ENCODE data around the gene FUT8.

The FUT8 gene

DNA sequence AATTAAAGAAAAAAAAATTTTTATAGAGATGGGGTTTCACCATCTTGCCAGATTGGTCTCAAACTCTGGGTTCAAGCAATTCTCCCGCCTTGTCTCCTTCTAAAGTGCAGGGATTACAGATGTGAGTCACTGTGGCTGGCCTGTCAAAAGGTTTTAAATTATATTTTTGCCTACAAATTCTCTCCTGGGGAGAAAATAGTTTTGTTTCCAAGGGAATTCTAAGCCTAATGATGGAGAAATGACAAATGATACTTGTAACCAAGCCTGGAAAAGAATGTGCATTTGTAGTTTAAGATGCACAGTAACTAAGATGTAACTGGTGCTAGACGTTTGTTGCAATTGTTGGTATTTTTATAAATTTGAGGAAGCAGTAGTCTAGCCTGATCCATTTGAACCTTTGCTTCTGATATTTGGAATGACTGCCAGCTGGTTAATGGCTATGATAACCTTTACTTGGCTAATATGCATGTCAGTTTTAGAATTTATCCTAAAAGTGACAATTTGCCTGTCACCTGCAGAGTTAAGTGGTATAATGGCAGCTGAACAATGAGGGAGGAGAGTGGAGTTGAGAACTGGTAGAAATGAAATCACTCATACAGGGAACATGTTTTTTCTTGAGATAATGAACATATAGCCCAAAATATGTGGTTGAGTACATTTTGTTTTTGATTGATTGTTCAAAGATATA, 148.0 kb downstream of the FUT8 start:
- no peak for DNase-seq

DNA sequence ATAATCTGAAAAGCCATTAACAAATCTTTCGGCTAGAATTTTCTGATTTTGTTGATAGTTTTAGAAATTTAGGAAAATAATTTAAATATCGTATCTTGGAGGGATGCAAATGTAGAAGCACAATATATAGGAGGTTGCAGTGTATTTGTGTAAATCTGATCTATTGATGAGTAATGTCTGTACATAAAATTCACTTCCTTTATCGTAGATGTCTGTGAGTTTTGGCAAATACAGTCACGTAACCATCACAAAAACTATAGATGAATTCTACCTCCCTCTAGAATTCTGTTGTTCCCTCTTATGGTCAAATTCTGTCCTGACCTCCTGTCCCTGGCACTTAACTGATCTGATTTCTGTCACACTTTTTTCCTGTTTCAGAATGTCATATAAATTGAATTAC, 151.8 kb downstream of the FUT8 start:
- DNase-seq, result no peak

DNA sequence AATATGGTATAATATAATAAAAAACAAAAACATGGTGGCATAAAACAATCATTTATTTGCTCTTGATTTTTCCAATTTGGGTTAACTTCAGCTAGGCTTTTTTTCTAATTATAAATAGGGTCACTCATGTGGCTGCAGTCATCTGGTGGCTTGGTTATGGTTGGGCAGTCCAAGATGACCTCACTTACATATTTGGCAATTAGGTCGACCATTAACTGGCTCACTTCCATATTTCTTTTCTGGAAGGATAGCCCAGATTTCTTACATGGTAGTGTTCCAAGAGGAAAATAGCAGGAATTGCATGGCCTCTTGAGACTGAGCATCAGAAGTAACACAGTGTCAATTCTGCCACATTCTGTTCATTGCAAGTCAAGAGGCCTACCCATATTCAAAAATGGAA, 153.4 kb downstream of the FUT8 start:
- DNase-seq, result no peak

DNA sequence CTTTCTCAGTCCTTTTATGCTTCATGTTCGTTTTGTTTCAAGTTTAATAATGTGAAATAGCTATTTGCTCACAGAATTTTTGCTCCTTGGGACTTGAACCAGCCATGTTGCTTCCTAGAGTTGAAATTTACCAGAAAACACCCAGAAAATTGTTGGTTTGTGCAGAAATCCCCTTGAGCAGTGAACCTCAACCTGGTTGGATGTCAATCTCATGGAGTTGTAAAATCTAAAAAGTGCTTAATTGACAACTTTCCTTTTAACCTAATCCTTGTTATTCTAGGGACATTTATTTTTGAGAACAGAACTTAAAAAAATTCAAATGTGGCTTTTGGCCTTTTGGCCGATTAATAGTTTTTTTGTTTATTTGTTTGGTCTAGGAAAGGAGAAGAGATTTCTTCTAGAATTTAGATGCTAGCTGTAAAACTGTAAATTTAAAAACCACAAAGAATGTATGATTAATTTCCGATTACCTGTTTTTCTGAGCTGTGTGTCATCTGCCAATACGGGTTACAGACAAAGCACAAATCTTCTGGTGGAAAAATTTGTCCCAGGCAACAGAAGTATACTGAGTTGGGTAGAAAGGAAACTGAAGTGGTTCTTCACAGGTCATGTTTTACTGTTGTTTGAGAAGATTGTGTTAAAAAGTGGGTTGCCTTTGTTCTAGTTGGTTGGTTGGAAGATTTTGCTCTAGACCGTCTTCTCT, 154.4 kb downstream of the FUT8 start:
- no peak for DNase-seq

DNA sequence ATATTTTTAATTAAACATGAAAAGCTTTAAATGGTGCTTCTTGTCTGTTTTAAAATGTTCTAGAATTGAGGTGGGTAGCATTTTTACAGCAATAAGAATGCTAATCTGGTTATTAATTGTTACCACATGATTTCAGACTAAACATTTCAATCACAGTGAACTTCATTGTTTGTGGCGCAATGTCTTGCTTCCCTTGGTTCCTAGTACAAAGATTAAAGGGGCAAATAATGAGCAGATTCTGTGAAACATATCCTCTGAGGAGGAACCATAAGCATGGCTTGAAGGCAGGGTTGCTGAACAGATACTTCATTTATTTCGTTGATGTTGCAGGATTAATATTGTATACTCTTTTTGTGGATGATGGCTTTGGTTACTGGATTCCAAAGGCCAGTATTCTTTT, 162.1 kb downstream of the FUT8 start:
- no peak for DNase-seq

DNA sequence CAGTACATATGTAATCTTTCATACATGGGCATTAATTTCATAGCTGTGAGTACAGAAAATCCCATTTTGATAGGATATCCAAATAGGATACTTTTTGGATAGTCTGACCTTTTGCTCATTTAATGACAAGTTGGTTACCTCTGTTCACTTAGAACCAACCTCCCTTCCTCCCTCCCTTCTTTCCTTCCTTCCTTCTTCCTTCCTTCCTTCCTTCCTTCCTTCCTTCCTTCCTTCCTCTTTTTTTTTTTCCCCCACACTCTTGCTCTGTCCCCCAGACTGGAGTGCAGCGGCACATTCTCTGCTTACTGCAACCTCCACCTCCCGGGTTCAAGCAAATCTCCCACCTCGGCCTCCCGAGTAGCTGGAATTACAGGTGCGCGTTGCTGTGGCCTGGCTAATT, 162.9 kb downstream of the FUT8 start:
- no peak for DNase-seq

DNA sequence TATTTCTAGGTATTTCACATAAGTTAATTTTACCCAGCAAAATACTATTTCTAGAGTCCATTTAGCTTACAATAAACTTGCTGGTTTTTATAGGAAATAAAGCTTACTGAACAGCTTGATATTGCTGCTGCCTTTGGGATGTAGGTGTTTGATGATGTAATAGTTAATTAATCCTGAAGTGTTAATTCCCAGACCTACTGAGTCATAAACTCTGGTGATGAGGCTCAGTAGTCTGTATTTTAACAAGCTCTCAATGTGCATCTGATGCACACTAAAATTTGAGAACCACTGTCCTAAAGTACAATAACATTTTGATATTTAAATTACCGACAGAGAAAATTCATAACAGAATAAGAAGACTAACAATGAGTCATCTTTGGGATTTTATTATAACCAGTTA, 168.4 kb downstream of the FUT8 start:
- no peak for DNase-seq

DNA sequence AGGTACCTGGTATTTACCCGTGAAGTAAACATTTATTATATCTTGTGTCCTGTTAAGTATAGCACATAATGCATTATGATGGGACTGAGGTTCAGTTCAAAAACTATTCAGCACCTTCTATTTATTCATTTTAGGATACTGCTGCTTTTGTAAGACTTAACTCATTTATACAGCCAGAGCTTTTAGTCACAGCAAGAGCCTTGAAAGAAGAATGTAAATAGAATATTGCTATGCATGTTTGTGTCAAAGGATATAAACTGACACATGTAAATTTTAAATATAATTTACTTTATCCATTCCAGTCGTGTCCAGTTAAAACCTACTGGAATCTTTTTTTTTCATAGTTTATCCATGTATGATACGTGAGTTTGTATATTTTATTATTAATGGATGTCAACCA, 168.8 kb downstream of the FUT8 start:
- DNase-seq, result no peak

DNA sequence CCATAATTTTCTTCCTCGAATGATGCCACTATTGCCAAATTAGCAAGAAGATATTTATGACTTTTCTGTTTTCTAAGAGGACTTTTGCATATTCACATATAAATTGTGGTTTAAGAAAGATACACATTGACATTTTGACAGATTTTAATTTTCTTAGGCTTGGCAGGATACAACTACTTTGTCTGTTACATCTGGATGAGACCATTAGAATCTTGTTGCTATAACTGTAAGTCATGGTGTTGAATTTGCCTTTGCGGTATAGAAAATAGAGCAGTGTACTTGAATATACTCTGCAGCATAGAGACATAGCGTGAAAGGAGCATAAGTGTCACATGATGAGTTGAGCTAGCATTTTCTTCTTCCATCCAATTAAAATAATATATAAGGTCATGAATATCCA, 169.3 kb downstream of the FUT8 start:
- no peak for DNase-seq

DNA sequence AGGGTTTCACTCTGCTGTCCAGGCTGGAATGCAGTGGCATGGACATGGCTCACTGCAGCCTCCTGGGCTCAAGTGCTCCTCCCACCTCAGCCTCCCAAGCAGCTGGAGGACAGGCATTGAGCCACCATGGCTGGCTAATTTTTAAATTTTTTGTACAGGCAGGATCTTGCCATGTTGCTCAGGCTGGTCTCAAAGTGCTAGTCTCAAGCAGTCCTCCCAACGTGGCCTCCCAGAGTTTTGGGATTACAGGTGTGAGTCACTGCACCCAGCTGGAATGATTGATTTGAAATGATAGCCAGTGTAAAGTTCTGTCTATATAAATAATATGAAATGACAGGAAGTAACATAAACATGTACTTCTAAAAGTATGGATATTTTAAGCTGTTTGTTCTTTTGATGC, 172.7 kb downstream of the FUT8 start:
- DNase-seq, result no peak

DNA sequence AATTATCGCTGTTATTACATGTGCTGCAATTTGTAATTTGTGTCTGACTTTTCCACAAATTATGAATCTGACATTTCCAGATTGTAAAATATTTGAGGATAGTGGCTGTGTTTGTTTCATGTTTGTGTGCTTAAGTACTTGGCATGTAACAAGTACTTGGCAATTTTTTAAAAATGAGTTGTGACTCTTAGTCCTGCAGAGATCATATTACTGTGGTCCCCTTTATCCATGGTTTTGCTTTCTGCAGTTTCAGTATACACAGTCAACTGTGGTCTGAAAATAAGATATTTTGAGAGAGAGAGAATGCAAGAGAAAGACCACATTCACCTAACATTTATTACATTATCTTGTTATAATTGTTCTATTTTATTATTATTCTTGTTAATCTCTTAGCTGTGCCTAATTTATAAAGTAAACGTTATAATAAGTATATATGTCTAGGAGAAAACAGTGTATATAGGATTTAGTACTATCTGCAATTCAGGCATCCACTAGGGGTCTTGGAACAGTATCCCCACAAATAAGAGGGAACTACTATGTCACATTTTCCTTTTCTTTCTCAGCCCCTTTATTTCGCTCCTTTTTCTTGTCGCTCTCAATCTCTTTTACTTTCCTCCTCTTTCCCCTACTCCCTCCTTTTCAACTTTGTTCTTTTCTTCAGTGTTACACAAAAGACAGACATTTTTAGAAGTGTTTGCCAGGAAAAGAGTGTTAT, 176.1 kb downstream of the FUT8 start:
- no peak for DNase-seq

DNA sequence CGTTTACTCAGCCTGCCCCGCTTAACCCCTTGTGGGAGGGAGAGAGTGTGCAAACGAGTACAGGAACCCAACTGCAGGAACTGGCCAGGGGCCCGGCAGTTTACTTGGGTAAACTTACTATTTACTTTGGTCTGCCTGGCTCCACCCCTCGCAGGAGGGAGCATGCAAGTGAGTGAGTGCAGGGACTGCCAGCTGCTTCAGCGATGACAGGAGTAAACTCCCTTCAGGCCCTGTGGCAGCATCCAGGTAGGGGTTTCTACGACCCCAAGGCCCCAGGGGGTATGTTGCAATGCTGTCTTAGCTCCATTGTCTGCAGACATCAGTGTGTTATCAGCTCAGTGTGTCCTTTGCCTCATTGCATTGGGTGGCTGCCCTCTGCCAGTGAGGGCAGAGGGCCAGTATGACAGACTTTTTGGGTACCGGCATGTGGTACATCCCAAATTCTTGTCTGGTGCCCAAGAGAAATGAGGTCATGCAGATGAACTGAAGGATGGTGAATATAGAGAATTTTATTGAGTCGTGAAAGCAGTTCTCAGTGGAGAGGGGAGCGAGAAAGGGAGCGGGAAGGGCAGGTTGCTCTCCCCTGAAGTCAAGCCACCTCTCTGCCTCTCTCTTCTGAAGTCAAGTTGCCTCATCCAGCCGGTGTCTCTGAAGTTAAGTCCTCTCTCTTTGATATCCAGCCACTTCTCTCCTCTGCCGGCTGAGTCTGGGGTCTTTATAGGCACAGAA, 181.8 kb downstream of the FUT8 start:
- DNase-seq, result no peak

DNA sequence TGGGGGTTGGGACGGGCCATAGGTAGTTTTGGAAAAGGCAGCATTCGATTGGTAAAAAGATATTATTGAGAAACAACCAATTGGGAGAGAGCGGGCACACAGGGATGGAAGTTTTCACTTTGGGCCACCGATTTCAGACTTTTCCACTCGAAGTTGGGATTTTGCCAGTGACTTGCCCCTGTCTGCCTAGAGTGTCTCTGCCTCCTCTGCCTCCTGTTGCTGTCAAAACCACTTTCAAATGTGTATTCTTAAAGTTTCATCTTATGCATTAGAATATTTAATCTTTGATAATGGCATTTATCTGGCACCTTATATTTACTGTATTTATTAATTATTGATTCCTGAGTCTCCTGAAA, 182.3 kb downstream of the FUT8 start:
- DNase-seq, result no peak

DNA sequence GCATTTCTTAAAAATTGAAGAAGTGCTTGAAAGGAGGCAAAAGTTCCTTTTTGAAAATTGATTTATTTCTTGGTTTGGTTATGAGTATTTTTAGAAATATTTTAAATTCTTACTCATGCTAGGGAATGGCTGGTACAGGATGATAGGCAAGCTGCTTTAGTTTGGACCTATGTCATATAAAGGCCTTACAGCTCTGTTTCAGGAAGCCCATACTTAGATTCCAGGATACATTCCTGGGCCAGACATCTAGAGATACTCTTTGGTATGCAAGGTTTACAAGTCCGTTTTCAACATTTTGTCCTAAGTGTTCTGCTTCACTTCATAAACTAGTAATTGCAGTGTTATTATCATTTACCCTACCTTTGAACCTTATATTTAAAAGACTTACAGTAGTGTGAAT, 186.8 kb downstream of the FUT8 start:
- no peak for DNase-seq

DNA sequence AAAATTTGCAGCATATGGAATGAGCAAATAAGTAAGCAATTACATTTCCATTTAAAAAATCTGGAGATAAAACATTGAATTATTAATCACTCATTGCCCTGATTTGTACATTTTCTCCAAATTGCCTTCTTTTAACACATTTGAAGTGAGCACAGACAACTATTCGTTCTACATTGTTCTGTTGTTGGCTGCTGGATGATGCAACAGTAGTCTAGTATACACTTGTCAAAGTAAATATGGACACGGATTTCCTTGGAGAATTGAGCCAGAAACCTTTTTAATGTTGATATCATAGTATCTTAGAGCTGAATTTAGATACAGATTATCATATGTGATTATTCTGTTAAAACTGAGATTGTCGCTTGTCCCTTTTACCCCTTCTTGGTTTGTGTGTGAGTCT, 188.2 kb downstream of the FUT8 start:
- DNase-seq, result no peak

DNA sequence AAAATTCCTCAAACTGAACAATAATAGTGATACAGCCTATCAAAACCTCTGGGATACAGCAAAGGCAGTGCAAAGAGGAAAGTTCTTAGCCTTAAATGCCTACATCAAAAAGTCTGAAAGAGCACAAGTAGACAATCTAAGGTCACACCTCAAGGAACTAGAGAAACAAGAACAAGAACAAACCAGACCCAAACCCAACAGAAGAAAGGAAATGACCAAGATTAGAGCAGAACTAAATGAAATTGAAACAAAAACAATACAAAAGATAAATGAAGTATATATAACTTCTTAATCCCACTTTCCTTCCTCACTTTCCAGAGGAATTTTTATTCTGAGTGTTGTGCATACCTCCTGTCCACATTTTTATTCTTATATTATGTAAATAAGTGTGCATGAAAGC, 192.0 kb downstream of the FUT8 start:
- no peak for DNase-seq

DNA sequence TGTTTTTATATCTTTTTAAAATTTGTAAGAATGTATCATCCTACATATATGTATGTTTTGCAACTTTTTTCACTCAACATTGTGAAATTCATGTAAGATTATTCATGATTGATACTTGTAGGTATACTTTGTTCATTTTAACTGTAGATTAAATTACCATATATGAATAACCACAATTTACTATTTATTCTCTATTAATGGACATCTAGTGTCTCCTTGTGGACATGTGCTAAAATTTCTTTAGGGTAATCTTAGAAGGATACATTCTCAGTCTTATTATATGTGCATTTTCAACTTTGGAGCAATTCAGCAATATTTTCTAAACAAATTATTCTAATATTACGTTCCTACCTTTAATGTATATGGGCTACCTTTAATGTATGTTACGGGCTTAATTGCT, 192.4 kb downstream of the FUT8 start:
- DNase-seq, result no peak

DNA sequence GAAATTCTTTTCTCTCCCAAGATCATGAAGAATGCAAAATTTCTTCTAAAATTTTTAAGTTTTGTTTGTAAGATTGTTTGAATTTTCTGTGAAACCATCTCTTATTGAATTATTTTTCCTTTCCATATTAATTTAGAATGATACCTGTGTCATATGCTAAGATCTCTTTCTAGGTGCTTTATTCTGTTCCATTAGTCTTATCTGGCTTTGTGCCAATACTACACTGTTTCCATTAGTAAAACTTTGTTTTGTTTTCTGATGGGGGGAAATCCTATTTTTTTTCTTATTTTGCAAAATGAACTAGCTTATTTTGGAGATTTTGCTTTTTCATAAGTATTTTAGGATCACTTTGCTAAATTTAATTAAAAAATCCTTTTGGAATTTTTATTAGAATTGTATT, 193.9 kb downstream of the FUT8 start:
- no peak for DNase-seq

DNA sequence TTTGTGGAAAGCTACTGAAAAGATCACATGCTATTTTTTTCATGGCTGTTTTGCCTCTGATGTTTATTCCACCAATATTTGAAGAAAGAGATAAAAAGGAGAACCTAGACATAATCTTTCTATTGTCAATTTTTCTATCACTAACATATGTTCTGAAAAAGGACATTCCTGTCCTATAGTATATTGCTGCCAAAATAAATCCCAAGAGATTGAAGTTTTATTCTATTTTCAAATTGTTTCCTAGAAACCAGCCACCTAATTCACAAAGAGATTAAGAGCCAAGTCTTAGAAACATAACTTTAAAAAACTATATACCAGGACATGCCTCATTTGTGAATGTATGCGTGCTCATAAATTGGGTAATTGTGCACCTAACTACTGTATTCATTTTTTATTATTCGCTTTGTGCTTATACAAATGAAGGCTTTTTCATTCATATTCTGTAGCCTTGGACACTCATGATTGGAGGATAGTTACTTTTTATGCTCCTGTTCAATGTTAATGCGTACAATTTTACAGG, 200.7 kb downstream of the FUT8 start:
- no peak for DNase-seq

DNA sequence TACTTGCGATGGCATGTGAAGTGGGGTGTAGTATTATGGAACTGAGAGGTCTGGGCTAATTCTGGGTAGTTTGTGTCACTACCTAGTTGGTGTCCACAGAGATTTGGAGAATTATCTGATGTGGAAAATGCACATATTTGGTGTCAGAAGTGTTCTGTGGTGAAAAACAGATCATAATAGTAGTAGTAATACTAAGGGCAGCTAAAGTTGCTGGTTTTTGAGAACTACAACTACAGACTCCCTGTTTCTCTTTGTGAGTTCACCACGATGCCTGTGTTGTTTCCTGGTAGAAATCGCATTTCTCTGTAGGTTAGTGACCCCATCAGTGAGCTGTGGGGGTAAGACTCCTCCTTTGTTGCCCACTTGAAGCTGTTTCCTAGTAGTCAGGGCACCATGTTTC, 206.5 kb downstream of the FUT8 start:
- no peak for DNase-seq

DNA sequence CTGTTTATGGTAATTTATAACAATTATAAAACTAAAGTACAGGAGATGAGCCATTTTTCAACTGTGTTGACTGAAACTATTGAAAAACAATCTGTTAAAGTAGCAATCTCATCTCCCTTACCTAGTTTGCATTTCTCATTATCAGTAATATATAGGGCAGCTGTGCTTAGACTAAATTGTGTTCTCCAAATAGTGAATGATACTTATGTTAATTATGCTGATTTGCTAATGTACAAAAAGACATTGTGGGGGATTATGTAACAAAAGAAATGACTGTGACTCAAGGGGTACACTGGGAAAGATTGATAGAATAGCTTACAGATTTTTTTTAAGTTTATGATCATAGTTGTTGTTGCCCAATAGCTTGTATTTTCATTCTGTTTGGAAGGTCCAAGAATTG, 207.7 kb downstream of the FUT8 start:
- no peak for DNase-seq

DNA sequence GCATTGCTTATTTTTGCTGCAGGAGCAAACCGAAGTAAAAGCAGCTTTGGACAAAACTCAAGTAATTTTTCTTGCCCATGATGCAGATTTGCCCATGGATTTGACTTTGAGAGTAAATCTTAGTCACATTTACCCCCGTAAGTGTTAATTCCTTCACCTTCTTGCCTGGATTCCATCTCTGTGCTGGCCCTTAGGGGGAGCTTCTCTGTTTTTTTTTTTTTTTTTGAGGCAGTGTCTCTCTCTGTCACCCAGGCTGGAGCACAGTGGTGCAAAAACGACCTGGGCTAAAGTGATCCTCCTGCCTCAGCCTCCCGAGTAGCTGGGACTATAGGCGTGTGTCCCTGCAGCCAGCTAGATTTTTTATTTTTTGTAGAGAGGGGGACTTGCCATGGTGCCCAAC, 210.2 kb downstream of the FUT8 start:
- no peak for DNase-seq

DNA sequence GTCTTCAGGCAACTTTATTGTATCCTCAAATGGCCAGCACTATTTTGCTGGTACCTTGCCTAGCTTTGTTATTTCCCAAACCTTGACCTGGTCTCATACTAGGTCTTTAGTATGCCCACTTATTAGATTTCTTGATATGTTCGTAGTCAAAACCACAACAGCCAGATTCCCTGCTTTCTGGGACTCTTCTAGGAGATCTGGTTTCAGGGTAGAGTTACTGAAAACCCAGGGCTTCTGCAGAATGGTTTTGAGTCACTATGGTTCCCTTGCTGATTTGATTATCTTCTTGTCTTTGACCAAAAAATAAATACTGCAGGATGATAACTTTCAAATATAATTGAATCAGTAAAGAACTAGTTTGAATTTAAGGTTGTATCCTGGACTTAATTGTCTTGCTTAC, 211.2 kb downstream of the FUT8 start:
- no peak for DNase-seq

DNA sequence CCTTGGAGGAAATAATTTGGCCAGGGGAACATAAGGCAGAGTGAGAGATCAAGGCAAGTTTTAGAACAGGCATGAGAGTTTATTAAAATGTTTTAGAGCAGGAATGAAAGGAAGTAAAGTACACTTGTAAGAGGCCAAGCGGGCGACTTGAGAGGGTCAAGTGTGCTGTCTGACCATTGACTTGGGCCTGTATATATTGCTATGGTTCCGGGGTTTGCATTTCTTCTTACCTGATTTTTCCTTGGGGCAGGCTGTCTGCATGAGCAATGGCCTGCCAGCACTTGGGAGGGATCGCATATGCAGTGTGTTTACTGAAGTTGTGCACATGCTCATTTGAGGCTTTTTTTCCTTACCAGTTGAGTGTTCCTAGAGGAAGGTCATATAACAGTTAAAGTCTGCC, 214.8 kb downstream of the FUT8 start:
- DNase-seq, result no peak
